HG03066 (cell line): ENCODE results near the gene OR5AU1.

ENCODE experiments used
- ATAC-seq: cut with Tn5 transposase; IDR thresholded peaks from one replicate; pipeline ENCODE4 v1.9.1; 2021; ENCODE audit warnings: low read depth; ENCODE audit not compliant: unreplicated experiment

OR5AU1 gene

GRCh38 chr14:21109377-21110138 lies 46.3 kb downstream of the OR5AU1 start:
- ATAC-seq, result no peak

DNA sequence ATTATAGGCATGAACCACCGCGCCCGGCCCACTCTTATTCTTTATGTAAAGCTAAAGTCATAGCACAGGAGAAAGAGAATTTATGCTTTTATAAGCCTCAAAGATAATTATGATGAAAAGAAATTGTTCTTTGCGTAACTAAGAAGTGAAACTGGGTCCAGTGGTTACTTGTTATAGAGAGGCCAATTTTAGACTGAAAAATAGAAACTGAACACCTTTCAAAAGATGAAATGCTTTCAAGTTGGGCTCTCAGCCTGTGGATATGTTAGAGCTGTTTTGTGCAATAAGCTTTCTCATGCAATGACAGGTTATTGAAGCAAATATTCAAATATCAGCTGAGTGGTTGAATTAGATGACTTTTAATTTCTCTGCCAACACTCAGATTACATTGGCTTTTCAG lies 47.1 kb downstream of the OR5AU1 start:
- no peak for ATAC-seq

DNA sequence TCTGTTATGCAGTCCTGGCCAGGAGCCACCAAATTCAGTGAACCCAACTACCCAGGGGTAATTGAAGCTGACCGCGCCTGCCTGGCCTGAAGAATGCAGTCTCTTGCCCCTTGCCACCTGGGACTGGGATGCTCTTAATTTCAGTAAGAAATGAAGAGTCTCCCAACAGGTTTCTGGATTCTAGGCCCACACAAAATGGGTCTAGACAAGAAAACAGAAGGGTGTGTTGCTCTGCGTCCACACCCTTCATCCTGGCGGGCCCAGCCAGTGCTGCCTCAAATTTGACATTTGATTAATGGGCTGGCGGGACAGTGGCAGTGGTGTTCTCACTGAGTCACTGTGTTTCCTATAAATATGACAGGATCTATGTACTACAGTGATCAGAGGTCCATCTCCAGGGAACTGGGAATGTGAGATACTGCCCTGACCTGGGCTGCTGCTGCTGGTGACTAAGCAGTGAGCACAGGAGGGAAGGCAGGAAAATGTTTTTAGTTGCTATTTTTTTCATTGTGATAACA lies 48.5 kb downstream of the OR5AU1 start:
- ATAC-seq, result no peak

DNA sequence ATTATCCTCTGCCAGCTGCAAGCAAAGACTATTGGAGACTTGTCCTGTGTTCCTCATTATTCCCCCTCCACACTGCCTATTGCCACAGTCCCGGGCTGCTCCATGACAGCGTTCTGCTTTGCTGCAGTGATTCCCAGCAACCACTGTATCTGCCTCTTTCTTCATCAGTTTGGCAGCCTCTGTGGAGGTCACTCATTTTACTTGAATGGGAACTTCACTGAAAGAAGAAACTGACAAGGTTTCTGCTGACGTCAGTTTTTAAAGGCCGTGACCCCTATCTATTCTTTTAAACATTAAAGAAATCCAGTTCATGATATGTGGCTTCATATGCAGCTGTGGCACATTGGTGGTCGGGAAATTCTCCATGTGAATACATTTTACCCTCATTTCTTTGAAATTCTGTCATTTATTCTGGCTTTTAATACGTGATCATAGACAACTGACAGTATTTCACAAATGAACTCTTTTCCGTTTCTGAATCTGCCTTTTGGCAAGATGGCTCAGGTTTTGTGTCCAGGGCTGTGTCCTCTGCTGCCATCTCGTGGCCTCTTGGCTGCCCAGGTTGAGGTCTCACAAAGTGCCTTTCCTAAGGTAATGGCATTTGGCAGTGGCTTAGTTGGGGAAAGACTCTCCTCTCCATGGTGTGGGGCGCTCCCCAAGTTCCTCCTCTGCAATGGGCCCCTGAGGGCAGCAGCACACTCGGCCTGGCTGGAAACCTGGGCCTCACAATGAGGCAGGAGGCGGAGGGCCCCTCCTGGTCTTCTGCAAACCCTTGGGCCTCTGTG lies 49.2 kb downstream of the OR5AU1 start:
- no peak for ATAC-seq

DNA sequence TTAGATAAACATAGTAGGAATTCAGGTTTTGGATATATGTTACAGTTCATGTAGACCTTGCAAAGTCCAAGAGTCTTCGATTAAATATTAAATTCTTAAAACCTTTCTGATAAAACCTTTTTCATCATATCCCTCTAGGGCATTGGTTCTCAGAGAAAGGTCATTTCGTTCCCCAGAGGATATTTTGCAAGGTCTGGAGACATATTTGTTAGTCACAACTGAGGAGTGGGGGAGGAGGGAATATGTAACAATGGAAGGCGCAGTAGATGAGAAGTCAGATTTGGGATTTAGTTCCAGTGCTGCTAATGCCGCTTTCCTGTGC lies 49.7 kb downstream of the OR5AU1 start:
- ATAC-seq, result no peak

DNA sequence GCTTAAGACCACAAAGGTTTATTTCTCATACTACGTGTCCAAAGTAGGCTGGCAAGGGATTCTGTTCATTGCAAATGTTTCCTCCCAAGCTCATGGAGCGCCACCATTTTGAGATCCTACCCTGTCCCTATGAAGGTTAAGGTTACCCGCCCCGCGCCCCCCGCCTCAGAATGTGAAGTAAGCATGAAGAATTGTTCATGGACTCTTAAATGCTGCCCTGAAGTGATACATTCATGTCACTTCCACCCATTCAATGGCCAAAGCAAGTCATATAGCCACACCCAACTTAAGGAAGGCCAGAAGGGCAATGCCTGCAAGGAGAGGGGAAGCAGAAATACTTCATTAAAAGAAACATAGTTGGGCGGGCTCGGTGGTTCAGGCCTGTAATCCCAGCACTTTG lies 50.8 kb downstream of the OR5AU1 start:
- ATAC-seq, result no peak
